NCI-H2081 treated with DMSO at 0.1 percent for 48 hours (cell line): ENCODE data around the gene ENPP1.

Experiments used
- DNase-seq: peaks from one replicate; lab custom pipeline; 2025; lab: John Stamatoyannopoulos, UW

Gene ENPP1

DNA sequence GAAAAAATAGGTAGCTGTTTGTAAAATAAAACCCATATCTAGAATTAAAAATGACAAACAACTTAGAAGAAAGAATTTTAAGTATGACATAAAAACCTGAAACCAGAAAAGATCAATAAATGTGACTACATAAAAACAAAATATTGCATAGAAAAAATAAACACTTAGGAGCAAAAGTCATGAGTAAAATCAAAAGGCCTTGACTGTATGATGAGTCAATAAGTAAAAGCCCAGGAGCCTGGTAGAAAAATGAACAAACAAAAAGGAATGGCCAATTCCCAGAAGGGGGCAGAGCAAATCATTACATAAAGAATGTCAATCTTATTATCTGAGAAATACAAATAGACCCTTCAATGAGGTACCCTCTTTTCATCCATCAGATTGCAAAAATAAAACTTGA, 20.7 kb upstream of the ENPP1 start:
- no peak for DNase-seq

DNA sequence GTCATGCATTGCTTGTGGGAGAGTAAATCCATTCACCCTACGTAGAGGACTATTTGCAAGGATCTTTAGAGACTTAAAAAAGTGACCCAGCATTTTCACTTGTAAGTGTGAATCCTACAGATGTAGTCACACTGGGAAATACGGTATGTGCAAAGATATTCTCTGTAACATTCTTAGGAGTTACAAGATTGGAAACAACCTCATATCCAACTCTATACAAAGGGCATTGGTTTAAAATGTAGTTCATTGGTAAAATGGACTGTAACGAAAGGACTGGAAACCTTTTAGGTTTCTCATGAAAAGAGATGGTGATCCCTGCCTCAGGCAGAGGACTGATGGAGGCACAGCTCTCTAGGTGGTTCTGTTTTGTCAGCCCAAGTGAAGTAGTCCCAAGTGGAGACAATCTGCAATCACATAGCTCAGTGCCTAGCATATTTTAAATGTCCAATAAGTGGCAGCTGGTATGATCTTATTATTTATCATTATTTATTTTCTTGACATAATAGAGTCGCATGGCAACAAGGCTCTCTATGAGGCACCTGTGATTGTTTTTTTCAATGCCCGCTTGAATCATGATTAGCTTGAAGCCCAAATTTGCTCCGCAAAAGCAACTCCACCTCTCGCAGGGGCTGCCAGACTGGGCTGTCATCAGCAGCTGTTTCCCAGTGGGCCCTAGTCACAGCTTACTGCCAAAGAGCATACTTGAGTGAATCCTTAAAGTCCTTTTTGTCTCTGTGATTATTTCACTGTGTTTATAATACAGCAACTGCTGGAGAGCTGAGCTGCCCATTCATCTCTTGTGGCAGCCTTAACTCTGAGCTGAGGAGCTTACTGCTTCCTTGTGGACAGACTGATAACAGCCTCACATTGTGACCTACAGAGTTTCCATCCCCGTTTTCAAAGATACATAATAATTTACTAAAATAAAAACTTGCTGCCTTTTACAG, 19.8 kb upstream of the ENPP1 start:
- DNase-seq, result no peak

DNA sequence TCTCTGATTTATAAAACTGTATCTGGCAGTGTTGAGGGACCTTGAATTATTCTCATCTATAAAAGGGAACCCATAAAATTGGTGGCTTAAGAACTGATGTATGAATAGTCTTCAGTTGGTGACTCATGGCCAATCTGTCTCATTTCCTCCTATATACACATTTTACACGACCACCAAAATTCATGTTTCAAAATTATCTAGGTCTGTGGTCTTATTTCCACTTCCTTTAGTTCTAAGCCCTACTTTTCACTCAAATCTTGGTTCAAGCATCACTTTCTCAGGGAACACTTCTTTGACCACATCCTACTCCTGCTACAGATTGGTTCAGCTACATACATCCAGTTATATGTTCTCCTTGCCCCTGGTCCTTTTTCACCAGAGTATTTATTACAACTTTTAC, 18.6 kb upstream of the ENPP1 start:
- no peak for DNase-seq

DNA sequence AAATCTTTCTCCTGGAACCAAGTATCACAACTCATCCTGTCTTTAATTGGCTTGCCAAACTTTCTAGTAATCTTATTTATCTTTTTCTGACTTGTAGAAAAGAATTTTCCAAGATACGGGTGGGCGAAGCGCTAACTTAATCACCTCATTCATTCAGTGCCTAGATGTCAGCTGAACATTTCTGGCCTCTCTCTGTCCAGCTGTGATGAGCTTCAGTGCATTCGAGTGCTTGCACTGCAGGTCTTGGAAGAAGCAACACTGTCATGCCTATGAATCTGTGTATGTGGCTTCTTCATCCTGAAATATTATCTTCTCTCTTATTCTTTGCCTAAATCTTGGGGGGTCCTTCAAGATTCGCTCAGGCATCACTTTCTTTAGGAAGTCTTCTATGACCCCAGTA, 16.3 kb upstream of the ENPP1 start:
- DNase-seq, result no peak

DNA sequence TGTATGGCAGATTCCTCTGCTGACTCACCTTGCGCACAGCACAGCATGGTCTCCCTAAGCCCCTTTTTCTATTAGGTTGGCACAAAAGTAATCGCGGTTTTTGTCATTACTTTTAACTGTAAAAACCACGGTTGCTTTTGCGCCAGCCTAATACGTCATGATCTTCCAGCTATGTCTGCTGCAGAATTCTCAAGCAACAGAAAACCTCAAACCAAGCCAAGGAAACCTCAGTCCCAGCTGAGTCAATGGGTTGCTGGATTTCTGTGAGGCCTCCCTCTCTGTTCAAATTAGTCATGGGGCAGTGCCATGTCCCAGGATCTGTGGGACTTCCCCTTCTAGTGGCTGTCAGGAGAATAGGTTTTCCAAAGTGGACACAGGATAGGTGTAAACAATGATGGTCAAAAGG, 15.7 kb upstream of the ENPP1 start:
- DNase-seq, result no peak

DNA sequence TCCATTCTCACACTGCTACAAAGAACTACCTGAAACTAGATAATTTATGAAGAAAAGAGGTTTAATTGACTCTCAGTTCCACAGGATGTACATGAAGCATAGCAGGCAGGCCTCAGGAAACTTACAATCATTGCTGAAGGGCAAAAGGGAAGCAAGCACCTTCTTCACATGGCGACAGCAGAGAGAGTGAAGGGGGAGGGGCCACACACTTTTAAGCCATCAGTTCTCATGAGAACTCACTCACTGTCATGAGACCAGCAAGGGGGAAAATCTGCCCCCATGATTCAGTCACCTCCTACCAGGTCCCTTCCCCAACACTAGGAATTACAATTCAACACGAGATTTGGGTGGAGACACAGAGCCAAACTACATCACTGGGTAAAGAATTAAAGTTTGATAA, 12.5 kb upstream of the ENPP1 start:
- DNase-seq, result no peak

DNA sequence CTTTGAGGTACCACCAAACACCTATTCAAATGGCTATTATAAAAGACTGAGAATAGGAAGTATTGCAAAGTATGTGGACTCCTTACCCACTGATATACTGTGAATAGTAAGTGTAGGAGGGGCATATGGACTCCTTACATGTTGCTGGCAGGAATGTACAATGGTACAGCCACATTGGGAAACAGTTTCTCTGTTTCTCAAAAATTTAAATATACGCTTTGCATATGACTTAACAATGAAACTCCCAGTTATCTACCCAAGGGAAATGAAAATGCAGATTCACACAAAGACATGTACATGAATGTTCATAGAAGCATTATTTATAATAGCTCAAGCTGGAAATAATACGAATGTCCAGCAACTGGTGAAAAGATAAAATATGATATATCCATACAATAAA, 5.5 kb upstream of the ENPP1 start:
- no peak for DNase-seq

DNA sequence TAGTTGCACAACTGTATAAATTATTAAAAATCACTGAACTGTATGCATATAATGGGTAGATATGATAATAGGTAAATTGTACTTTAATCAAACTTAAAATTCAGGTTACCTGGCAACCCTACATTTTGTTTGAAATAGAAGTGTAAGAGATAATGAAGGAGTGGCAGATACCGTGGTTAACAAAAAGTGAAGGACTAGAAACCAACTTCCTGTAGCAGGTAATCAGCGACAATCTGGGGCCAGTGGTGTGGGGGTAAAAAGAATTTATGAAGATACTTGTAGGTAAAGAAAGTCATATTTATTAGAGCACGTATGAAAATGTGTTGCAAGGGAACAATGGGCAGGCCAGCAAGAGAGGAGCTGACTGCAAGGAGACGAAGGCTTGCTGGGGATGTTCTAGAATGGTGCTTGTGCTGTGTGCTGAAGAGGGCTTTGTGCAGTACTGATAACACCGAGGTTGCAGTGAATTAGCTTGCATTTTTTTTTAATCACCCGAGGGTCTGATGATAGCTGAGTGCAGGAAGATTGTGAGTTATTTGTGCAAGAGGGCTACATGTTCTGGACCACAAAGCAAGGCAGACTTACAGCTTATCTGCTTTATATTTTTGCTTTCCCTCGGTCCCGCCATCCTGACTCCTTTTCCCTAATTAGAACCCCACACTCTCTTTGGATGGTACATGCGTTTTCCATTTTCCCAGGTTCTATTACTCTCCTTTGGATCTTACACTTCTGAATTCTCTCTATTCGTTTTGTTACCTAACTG, 4.6 kb upstream of the ENPP1 start:
- no peak for DNase-seq

DNA sequence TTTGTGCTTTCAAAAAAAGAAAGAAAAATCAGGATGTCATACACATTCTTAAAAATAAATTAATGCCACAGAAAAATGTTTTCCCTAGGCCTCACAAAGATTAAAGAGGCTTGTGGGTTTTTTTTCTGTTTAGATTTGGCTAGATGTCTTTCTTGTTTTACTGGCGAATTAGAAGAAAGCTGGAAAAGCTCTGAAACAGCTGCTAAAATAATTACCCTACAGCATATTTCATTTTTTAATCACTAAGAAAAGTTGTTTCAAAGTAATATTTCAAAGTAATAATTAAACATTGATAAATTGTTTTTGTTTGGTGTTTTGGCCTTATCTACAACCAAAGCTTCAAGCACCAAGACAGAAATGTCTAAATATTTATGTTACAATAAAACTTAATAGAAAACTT, 3.7 kb upstream of the ENPP1 start:
- no peak for DNase-seq

DNA sequence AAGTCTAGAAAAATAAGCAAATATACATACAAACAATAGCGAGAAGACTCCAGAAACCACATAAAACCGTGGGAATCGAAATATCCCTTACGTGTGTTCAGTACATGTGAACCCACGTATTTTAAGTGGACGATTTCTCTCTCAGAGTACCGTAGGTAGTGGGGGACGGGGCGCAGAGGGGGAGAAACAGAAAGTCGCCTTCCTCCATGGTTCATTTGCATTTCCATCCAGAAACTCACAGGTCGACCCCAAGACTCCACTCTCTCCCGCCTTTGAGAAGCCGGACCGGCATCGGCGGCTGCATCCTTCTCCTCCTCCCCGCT, 538 bp upstream of the ENPP1 start:
- no peak for DNase-seq

DNA sequence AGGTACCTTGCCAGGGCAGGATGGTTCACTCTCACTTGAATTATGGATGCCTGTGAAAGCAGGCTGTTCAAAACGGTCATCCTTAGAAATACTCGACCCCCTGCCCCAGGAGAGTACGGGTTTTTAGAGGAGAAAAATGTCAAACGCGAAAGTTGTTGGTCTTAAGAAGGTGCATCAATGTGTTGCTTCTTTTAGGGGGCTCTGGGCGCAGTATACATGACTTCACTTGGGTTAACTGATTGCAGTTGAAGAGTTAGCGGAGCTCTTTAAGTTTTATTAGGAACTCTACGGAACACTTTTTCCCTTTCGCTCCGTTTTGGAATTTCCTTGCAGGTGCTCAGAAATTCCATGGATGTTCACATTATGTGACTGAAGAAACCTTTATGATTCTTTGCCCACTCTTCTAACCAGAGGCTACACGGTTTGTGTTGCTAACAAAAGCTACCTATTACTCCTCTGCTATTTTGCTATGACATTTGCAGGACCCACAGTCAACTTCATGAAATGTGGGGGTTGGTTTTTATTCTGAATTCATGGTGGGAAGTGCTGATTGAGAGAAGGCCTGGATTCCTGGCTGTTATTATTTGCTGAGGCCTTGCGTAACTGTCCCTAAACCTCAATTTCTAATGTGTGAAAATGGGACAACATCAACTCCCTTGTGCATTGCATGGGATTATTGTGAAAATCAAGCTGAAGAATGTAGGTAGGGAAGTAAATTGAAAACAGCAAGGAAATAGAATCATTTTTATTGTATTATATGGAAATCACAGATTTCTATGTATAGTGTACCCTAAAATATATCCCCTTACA, 845 bp downstream of the ENPP1 start:
- no peak for DNase-seq

DNA sequence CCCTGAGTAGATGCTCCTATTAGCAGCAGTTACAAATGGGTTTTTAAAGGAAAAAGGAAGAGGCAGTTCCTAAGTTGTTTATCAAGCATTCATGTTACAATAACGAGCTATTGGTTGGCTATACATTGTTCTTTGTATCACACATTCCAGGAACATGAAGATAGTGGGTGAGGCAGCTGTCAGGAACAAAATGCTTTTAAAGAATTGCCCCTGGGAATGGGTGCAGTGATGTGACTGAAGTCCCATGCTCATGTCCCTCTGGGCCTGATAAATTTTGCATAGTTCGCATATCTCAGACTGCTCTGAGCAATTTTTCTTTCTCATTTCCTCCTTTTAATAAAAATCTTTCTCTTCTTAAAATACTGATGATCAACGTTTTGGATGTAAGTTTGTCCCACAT, 3.7 kb downstream of the ENPP1 start:
- no peak for DNase-seq

DNA sequence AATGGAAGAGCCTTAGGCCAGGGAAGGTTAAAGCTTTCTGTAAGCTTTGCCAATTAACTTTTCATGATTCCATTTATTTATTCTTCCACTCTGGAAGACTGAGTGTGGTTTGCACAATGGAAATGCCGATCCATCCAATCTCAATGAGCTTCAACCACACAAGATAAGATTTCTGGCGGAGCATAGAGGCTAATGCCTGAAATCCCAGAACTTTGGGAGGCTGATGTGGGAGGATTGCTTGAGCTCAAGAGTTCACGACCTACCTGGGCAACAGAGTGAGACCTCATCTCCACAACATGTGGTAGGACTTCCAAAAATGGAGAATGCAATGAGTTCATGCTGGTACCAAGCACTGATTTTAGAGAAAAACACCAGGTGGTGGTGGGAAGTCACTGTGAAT, 6.2 kb downstream of the ENPP1 start:
- DNase-seq, result no peak

DNA sequence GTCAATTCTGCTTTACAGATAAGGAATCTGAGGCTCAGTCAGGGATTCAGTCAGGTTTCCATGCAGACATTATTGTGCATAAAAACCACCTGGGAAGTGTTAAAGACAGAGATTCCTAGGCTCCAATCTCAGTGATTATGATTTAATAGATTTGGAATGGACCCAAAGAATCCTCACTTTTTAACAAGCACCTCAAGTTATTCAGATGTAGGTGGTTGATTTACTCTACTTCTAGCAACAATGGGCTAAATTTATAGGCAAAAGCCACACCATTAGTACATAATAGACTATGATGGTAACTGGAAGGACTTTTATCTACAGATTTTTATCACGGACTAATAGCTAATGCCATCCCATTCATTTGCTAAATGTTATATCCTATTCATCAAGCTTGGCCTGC, 9.0 kb downstream of the ENPP1 start:
- no peak for DNase-seq

DNA sequence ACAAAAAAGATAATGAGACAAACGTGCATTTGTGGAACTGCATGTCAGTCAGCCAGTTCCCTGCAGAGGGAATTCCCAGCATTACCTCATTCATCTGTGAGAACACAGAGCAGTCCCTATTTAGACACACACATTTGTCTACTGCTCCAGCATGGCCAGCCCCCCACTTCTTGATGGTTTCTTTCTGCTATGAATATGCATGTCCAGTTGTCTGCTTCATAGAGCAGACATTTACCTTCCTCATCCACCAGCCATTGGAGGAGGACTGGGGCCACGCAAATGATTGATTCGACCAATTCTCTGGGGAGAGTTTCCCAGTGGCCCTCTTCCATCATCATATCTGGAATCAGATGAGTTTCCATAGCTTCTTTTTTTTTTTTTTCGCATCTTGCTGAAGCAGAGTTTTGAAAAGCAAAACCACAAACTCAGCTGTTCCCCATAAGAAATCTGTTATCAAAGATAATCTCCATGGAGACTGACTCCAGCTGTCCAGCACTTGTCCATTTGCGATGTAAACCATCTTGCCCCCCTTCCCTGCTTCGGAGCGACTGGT, 11.8 kb downstream of the ENPP1 start:
- DNase-seq, result no peak

DNA sequence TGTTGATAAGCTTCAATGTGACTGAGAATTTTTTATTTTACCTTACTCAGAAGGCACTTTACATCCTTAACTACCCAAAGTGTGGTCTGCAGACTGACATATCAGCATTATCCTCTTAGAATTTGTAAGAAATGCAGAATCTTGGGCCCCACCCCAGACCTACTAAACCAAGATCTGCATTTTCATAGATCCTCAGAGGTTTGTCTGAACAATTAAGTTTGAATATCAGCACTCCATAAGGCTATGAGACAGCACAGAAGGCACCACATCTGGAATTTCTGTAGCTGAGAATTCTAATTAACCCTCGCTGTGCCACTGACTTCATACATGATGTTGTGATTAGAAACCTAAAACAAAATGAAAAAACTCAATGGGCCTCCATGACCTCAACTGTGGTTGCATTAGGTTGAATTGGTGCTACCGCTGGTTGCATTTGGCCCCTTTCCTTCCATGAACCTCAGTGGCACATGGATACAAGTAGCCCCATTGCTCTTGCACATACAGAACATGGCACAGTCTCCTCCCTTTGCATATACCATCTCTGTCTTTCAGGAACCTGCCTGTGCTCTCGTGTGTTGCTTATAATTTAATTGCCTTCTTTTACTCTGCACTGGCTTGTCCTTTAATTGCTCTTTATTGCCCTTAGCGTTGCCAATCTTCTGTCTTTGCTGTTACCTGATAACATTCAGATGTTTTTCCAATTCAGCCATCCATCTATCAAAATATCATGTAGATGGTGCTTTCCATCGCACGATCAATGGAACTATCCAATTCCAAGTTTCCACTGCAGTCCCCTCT, 13.4 kb downstream of the ENPP1 start:
- DNase-seq, result no peak

DNA sequence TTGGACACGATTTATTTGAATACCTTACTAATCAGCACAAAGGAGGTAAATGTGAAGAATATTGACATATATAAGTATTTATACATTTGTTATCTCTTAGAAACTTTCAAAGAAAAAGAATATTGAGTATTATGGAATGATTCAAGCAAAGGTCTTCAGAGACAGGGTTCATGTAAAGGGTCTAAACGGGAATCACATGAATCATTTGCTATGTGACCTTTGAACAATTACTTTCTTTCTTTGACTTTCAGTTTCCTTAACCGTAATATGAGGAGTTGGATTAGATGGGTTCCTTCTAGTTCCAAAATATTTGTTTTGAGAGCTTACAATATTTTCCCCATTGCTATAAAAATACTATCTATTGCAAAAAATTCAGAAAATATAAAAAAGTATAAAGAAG, 14.3 kb downstream of the ENPP1 start:
- no peak for DNase-seq

DNA sequence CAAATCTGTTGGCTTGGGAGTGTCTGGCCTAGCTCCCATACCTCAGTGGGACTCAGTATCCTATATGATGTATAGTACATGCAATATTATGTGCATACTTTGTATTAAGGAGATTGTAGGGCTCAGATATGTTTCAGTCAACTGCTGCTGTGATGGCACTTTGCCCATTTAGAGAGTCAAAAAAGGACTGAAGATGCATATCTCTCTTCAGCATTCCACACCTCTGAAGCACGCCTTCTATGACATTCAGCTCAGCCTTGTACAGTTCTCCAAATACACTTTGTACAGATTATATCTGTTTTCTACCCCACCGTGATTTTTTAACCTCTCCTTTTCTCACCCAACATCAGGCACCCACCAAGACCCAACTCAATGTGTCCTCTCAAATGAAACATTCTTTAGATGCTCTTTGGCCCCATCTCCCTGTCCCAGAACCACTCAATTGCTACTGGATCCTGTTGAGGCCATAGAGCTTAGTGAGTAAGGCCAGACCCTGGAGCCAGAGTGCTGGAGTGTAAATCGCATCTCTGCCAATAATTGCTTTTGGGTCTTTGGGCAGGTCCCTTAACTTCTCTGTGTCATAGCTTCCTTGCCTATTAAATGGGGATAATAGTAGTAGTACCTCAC, 15.6 kb downstream of the ENPP1 start:
- DNase-seq, result no peak

DNA sequence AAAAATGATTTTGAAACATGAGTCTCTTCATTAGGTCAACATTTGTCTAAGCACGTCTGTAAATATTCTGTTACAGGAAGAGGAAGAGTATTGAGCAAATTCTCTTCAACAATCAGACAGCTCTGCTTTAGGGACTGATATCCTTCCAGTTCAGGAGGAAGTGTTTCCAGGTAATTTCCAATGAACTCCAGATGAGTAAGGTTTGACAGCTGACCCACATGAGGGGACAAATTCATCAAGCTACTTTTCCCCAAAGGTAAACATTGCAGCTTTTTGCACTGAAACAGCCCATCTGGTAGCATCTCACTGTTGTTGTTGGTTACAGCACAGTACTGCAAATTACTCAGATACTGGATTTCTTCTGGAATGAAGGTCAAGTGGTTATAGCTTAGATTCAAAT, 18.1 kb downstream of the ENPP1 start:
- DNase-seq, result no peak

DNA sequence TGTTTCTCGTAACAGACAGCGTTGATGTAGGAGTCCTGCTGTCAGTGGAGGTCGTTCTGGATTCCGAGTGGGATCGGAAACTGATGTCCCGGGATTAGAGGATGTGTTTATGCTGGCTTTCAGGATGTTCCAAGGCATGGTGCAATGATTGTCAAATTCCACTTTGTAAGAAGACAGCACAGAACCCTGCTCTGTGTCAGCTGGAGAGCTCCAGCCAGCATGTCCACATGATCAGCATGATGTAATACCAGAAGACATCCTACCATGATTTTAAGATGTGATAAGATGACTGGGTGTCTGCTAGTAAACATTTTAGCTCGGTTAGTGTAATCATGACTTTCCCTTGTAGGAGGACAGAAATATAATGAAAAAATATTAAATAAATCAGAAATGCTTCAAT, 20.3 kb downstream of the ENPP1 start:
- no peak for DNase-seq

DNA sequence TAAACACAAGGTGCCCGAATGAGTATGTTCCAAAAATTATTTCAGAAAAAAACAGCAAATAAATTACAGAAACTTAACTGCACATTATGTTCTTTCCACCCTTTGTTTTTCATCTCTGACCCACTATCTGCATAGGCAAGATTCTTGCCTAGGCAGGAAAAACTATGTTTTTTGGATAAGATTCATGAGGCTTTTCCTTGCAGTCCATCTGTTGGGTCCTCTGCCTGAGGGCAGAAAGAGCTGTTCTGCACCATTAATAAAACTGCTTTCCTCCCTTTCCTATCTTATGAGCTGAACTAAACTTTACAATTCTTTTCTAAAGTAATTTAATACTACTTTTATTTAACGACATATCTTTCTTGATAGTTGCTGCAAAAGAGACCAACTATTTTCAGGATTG, 21.1 kb downstream of the ENPP1 start:
- DNase-seq, result no peak
